PC-9 (cell line): ENCODE measurements around the gene SYTL2. TPM values are rescaled to one million over a fixed set of nuclear protein-coding genes. Genes with fewer than 3 reads are reported as not detected.

ENCODE experiments used
- BruUV-seq: library from RNA; stranded (reverse); fragments of 400-500 nt; replicated peaks from 2 replicates; lab custom pipeline; 2021; lab: Mats Ljungman, UMichigan
- CTCF ChIA-PET: fragments of 300-600 bp; sonication (Branson Sonifier 250); formaldehyde crosslinking; loops from one replicate; lab custom pipeline; 2022; ENCODE audit warnings: antibody characterized with exemption; lab: Charles Lee
- POLR2A ChIA-PET: fragments of 300-600 bp; sonication (Branson Sonifier 250); formaldehyde crosslinking; loops from one replicate; lab custom pipeline; 2022; ENCODE audit warnings: antibody characterized with exemption; ENCODE audit not compliant: unreplicated experiment; lab: Charles Lee
- DNase-seq, 2 experiments: peaks; one replicate each; pipeline versions ENCODE4 v3.0.0 to v3.0.0-alpha.2; 2015 to 2022; ENCODE audit warnings: mixed read lengths in 1 of 2
- H2AFZ ChIP-seq: fragments of 200-600 bp; sonication (generic); 2 replicates; pipeline ENCODE4 v1.8.1; 2017; ENCODE audit warnings: antibody characterized with exemption
- H3F3A ChIP-seq: fragments of 200-600 bp; sonication (generic); 2 replicates; pipeline ENCODE4 v1.8.1; 2017; ENCODE audit warnings: antibody characterized with exemption, mild to moderate bottlenecking, low read depth; ENCODE audit not compliant: insufficient read depth
- H3K27ac ChIP-seq: fragments of 200-600 bp; sonication (generic); 2 replicates; pipeline ENCODE4 v1.6.1; 2016; ENCODE audit warnings: mixed run types
- H3K27me3 ChIP-seq: fragments of 200-600 bp; sonication (generic); 2 replicates; pipeline ENCODE4 v1.6.1; 2016; ENCODE audit warnings: low read depth, mixed run types; ENCODE audit not compliant: insufficient read depth
- H3K36me3 ChIP-seq: fragments of 200-600 bp; sonication (generic); 2 replicates; pipeline ENCODE4 v1.6.1; 2016; ENCODE audit warnings: low read depth, mixed run types
- H3K4me1 ChIP-seq: fragments of 200-600 bp; sonication (generic); replicated peaks from 2 replicates; pipeline ENCODE4 v1.6.1; 2016; ENCODE audit warnings: mixed run types; ENCODE audit not compliant: insufficient read depth
- H3K4me2 ChIP-seq: fragments of 200-600 bp; sonication (generic); 2 replicates; pipeline ENCODE4 v1.6.1; 2017; ENCODE audit warnings: mixed run types
- H3K4me3 ChIP-seq: fragments of 200-600 bp; sonication (generic); 2 replicates; pipeline ENCODE4 v1.6.1; 2016; ENCODE audit warnings: mixed run types
- H3K79me2 ChIP-seq: fragments of 200-600 bp; sonication (generic); 2 replicates; pipeline ENCODE4 v1.6.1; 2017; ENCODE audit warnings: low read depth, mixed run types
- H3K9me2 ChIP-seq: fragments of 200-600 bp; sonication (generic); 2 replicates; pipeline ENCODE4 v1.8.1; 2017; ENCODE audit warnings: mild to moderate bottlenecking; ENCODE audit not compliant: insufficient read depth
- H3K9me3 ChIP-seq: fragments of 200-600 bp; sonication (generic); 2 replicates; pipeline ENCODE4 v1.8.1; 2016; ENCODE audit warnings: low read depth; ENCODE audit not compliant: insufficient read depth
- H4K20me1 ChIP-seq: fragments of 200-600 bp; sonication (generic); 2 replicates; pipeline ENCODE4 v1.8.1; 2017; ENCODE audit not compliant: insufficient read depth
- CTCF ChIP-seq: fragments of 200-600 bp; sonication (generic); conservative IDR thresholded peaks from 2 replicates; pipeline ENCODE4 v1.6.1; 2017; ENCODE audit warnings: mixed run types, antibody characterized with exemption, mild to moderate bottlenecking, moderate library complexity
- EZH2 ChIP-seq: fragments of 200-600 bp; sonication (generic); IDR thresholded peaks from 2 replicates; pipeline ENCODE4 v1.8.0; 2017; ENCODE audit warnings: antibody characterized with exemption, low read depth
- intact Hi-C: fragments of 100-400 bp; cut with micrococcal nuclease; formaldehyde crosslinking; loops from one replicate; pipeline ENCODE4 v1.10.0; 2022; ENCODE audit not compliant: unreplicated experiment
- total RNA-seq: library from RNA; stranded (reverse); gene quantifications from 2 replicates; pipeline ENCODE4 v1.2.3, GENCODE V29; 2021

The SYTL2 gene
- total RNA-seq, 1 experiment from 2014 or later, result 13.3 TPM

DNA sequence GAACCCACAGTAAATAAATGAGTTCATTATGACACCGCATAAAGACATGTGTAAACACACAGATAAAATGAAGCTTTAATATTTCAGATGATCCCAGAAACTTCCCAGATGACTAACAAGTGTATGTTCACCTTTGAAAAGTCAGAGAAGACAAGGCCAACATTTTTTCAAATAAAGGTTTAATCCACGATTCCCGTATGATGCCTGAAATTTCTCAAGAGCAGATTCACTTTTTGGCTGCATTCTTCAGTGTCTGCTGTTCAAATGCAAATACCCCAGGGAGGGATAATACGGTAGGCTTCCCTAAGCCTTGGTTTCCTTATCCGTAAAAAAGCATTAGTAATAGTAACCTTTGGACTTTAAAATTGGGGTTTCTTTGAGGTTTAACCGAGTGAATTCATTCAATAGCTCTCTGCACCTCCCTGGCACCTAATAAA, 62.5 kb downstream of the SYTL2 start:
- Histone ChIP-seq H3K27ac (no peak overlapping the region), H3K4me3 (no peak overlapping the region), H3K27me3 (no peaks in the 10 kb centered on the region), H3K4me1 (peaks cover 16% of the 10 kb centered on the region), H3K36me3 (no peaks in the 10 kb centered on the region), H3K79me2 (no peaks in the 10 kb centered on the region), H2AFZ (no peak overlapping the region), H3K9me3 (no peaks in the 10 kb centered on the region), H3F3A (peaks cover 18% of the 10 kb centered on the region), H3K9me2 (no peaks in the 10 kb centered on the region), H3K4me2 (no peak overlapping the region), H4K20me1 (no peaks in the 10 kb centered on the region)
- ChIA-PET CTCF (no interaction called here), POLR2A (interaction anchor here (0.6 kb wide), 1 partner anchor 501 kb away, joined by 3 read pairs; no protein-coding TSS in a partner anchor)
- TF ChIP-seq EZH2, result no peak
- TF ChIP-seq CTCF, result no peak
- no TSS peak for BruUV-seq
- no peak for DNase-seq
- intact Hi-C loops, result no loop called here

- H3K79me2 ChIP-seq, result no peaks in the 10 kb centered on the region
- H3K9me3 ChIP-seq, result no peaks in the 10 kb centered on the region
- no peak overlapping the region for H3K27ac ChIP-seq
- H3K4me3 ChIP-seq, result no peak overlapping the region
- H3F3A ChIP-seq, result peaks cover 36% of the 10 kb centered on the region
- ChIA-PET CTCF (no interaction called here), POLR2A (no interaction called here)
- H3K4me1 ChIP-seq, result peaks cover 34% of the 10 kb centered on the region
- H3K36me3 ChIP-seq, result no peaks in the 10 kb centered on the region
- no peak overlapping the region for H3K4me2 ChIP-seq
- no peak for DNase-seq
- H4K20me1 ChIP-seq, result no peaks in the 10 kb centered on the region
- H3K9me2 ChIP-seq, result no peaks in the 10 kb centered on the region
- no TSS peak for BruUV-seq
- no peak for TF ChIP-seq CTCF
- no peak for TF ChIP-seq EZH2
- no peaks in the 10 kb centered on the region for H3K27me3 ChIP-seq
- no peak overlapping the region for H2AFZ ChIP-seq
- intact Hi-C loops, result no loop called here
These were observed 64.3 kb downstream of the SYTL2 start for GRCh38 chr11:85746670-85747069.

DNA sequence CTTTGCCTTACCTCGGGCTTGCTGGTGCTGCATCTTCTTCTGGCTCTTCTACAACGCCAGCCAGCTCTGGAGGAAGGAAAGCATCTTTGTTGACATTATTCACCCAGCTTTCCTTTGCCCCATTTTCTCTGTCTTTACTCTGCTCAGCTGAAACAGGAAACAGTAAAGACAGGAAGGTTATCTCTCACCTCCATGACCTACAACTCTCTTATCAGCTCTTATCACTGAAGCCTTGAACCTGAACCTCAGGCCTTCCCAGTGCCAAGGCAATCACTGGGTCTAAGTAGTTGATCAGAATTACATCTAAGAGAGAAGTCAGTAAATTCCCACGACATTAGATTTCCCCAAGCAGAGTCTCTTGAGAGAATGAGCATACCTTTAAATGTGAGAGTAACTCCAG, 65.3 kb downstream of the SYTL2 start:
- H3K79me2 ChIP-seq, result no peaks in the 10 kb centered on the region
- no peaks in the 10 kb centered on the region for H3K9me2 ChIP-seq
- H3K27ac ChIP-seq, result no peak overlapping the region
- ChIA-PET POLR2A (no interaction called here), CTCF (no interaction called here)
- intact Hi-C loops, result no loop called here
- DNase-seq, result no peak
- no TSS peak for BruUV-seq
- TF ChIP-seq EZH2 (no peak), CTCF (no peak)
- no peak overlapping the region for H2AFZ ChIP-seq
- no peak overlapping the region for H3K4me2 ChIP-seq
- H3K4me1 ChIP-seq, result peaks cover 44% of the 10 kb centered on the region
- H3K4me3 ChIP-seq, result no peak overlapping the region
- H3K9me3 ChIP-seq, result no peaks in the 10 kb centered on the region
- no peaks in the 10 kb centered on the region for H3K27me3 ChIP-seq
- H3F3A ChIP-seq, result peaks cover 41% of the 10 kb centered on the region
- no peaks in the 10 kb centered on the region for H3K36me3 ChIP-seq
- H4K20me1 ChIP-seq, result no peaks in the 10 kb centered on the region
